OCI-LY3 (cell line): ENCODE measurements around the gene ABCA2.

Experiments
- EZH2phosphoT487 ChIP-seq: fragments of 200-600 bp; shearing (Covaris generic); IDR thresholded peaks from 2 replicates; pipeline ENCODE4 v1.6.1; 2018; ENCODE audit warnings: antibody characterized with exemption, mixed run types, low read depth
- TF ChIP-seq, protein P1 (sequence below): fragments of 200-600, 300-600 bp; sonication (generic); IDR thresholded peaks from 2 replicates; pipeline ENCODE4 v1.5.1; 2014; ENCODE audit warnings: antibody characterized with exemption, low read length, low read depth

DNA sequence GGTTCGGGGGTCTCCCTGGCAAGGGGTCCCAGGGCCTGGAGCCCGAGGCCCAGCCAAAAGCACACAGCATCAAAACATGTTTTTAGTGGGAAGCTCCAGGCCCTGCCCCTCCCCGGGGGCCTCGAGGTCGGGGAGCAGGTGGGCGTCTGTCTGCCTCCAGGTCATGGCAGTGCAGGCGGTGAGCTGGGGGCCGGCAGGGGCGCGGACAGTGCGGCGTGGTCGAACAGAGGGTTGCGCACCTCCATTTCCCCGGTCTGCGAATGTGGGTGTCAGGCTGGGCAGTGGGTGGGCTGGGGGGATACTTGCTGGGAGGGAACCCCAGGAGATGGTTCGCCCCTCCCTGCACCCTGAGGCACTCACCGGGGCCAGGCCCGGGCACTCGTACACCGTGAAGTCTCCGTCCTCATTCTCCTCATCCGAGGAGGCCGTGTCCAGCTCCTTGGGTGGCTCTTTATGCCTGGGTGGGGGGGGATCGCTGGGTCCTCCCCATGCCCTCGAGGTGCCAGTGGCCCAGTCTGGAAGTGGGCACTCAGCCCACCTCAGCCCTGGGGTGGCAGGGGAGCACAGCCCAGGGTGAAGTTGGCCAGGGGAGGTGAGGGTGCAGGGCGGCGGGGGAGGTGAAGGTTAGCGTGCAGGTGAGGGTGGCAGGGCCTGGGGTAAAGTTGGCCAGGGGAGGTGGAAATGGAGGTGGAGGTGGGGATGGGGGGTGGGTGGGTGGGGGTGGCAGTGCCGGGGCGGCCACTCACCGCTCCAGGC is 11.8 kb upstream of the ABCA2 start:
- TF ChIP-seq, protein P1, sequence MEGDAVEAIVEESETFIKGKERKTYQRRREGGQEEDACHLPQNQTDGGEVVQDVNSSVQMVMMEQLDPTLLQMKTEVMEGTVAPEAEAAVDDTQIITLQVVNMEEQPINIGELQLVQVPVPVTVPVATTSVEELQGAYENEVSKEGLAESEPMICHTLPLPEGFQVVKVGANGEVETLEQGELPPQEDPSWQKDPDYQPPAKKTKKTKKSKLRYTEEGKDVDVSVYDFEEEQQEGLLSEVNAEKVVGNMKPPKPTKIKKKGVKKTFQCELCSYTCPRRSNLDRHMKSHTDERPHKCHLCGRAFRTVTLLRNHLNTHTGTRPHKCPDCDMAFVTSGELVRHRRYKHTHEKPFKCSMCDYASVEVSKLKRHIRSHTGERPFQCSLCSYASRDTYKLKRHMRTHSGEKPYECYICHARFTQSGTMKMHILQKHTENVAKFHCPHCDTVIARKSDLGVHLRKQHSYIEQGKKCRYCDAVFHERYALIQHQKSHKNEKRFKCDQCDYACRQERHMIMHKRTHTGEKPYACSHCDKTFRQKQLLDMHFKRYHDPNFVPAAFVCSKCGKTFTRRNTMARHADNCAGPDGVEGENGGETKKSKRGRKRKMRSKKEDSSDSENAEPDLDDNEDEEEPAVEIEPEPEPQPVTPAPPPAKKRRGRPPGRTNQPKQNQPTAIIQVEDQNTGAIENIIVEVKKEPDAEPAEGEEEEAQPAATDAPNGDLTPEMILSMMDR: no peak
- TF ChIP-seq EZH2phosphoT487: no peak
